ENCODE data around the gene LAYN. TPM values are rescaled to one million over a fixed set of nuclear protein-coding genes. Genes with fewer than 3 reads are reported as not detected.

Gene LAYN
- total and polyA plus RNA-seq, 2 of the 13 experiments (the other 11 are each of a cell fraction or from before 2014, with no cell fraction given), result 0.17 TPM; not detected in 1

- TF ChIP-seq ZNF18 (CRISPR knock-in tag; IDR thresholded peaks at IDR 0.05; ENCODE audit: insufficient replicate concordance), result no peak
- peak; percentile 94 for TF ChIP-seq SALL1 (CRISPR knock-in tag; IDR thresholded peaks at IDR 0.05)
- TF ChIP-seq MATR3 (CRISPR knock-in tag; IDR thresholded peaks at IDR 0.05), result no peak
- no peak for TF ChIP-seq KAT2B (IDR thresholded peaks at IDR 0.05; ENCODE audit: borderline replicate concordance, low read depth, low read length)
- TF ChIP-seq, protein P1, sequence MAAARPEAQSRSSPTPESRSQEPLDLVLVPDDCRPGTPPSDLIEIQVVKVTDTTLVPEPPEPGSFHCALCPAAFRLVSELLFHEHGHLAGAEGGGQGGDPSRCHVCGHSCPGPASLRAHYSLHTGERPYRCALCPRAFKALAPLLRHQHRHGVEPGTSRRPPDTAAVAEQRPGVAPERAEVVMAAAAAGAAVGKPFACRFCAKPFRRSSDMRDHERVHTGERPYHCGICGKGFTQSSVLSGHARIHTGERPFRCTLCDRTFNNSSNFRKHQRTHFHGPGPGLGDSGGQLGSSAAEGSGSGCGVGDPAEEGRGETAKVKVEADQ (CRISPR knock-in tag; IDR thresholded peaks at IDR 0.05; ENCODE audit: borderline replicate concordance), result peak; percentile 79; the same call in 1 of the 2 replicates
- no peak for TF ChIP-seq POLR2G (IDR thresholded peaks at IDR 0.05; ENCODE audit: low read depth, low read length)
- TF ChIP-seq FOSL1 (CRISPR knock-in tag; IDR thresholded peaks at IDR 0.05; ENCODE audit: borderline replicate concordance), result no peak
- no peak for TF ChIP-seq AHDC1 (CRISPR knock-in tag; IDR thresholded peaks at IDR 0.05; ENCODE audit: borderline replicate concordance)
- peak; percentile 52; the same call in 1 of the 2 replicates for TF ChIP-seq ZFP82 (CRISPR knock-in tag; IDR thresholded peaks at IDR 0.05; ENCODE audit: borderline replicate concordance)
- no peak for TF ChIP-seq NFKBIZ (CRISPR knock-in tag; IDR thresholded peaks at IDR 0.05)
- TF ChIP-seq HIVEP1 (CRISPR knock-in tag; IDR thresholded peaks at IDR 0.05), result no peak
- peak; percentile 63 for TF ChIP-seq ZNF501 (CRISPR knock-in tag; IDR thresholded peaks at IDR 0.05)
- TF ChIP-seq NR2C2 (CRISPR knock-in tag; IDR thresholded peaks at IDR 0.05; ENCODE audit: borderline replicate concordance), result no peak
- peak; percentile 89 for TF ChIP-seq GABPB1 (CRISPR knock-in tag; IDR thresholded peaks at IDR 0.05)
- no peak for TF ChIP-seq NFE2 (CRISPR knock-in tag; IDR thresholded peaks at IDR 0.05)
- no peak for TF ChIP-seq ZNF282 (IDR thresholded peaks at IDR 0.05; ENCODE audit: partially characterized antibody)
- no peak for TF ChIP-seq ATM (IDR thresholded peaks at IDR 0.05; ENCODE audit: borderline replicate concordance)
- TF ChIP-seq NKX3-1 (CRISPR knock-in tag; IDR thresholded peaks at IDR 0.05), result peak; percentile 27; the same call in 1 of the 2 replicates
- TF ChIP-seq ZNF678 (CRISPR knock-in tag; IDR thresholded peaks at IDR 0.05), result no peak
- TF ChIP-seq TMF1 (CRISPR knock-in tag; IDR thresholded peaks at IDR 0.05; ENCODE audit: low read depth), result no peak
- no peak for TF ChIP-seq RAD51 (IDR thresholded peaks at IDR 0.05; ENCODE audit: borderline replicate concordance)
- no peak for TF ChIP-seq ATF1 (CRISPR knock-in tag; IDR thresholded peaks at IDR 0.05)
- no peak for TF ChIP-seq GTF2F1 (IDR thresholded peaks at IDR 0.05; ENCODE audit: low read length)
- no peak for TF ChIP-seq FOXK2 (IDR thresholded peaks at IDR 0.05)
These were observed 61.7 kb downstream of the LAYN start, which contains the start of gene SIK2 (continued) for GRCh38 chr11:111601979-111602864.
